IPS-NIHi7 (cell line): ENCODE measurements around the gene TPK1.
A peak's percentile ranks its signal among the peaks of the same experiment; 100 is the strongest.
"Not testable (repeated sequence)": the region's sequence is repeated elsewhere in the genome, so short reads cannot be mapped to it uniquely, and the experiment has no call there.

Source experiments
- DNase-seq: peaks from one replicate; pipeline ENCODE4 v3.0.0; 2012; ENCODE audit warnings: mixed read lengths; ENCODE audit errors: extremely low spot score

Gene TPK1

DNA sequence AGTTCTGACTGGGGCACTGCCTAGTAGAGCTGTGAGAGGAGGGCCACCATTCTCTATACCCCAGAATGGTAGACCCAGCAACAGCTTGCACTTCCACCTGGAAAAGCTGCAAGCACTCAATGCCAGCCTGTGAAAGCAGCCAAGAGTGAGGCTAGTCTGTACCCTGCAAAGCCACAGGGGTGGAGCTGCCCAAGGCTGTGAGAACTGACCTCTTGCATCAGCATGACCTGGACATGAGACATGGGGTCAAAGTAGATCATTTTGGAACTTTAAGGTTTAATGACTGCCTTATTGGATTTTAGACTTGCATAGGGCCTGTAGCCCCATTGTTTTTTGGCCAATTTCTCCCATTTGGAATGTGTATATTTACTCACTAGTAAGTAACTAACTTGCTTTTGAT is 206.3 kb downstream of the TPK1 start:
- DNase-seq, result no peak

DNA sequence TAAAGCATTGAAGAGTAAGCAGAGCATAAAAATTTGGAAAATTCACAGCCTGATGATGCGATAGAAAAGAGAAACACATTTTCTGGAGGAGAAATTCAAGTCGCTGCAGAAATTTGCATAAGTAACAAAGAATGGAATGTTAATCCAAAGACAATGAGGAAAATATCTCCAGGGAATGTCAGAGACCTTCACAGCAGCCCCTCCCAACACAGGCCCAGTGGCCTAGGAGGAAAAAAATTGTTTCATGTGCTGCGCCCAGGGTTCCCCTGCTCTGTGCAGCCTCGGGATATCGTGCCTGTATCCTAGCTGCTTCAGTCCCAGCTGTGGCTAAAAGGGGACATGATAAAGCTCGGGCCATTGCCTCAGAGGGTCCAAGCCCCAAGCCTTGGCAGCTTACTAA is 206.8 kb downstream of the TPK1 start:
- no peak for DNase-seq

DNA sequence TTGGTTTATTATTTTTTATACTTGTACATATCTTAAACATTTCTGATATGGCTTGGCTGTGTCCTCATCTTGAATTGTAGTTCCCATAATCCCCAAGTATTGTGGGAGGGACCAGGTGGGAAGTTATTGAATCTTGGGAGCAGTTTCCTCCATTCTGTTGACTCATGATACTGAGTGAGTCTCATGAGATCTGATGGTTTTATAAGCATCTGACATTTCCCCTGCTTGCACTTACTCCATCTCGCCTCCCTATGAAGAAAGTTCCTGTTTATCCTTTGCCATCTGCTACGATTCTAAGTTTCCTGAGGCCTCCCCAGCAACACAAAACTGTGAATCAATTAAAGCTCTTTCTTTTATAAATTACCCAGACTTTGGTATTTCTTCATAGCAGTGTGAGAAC is 207.7 kb downstream of the TPK1 start:
- DNase-seq, result no peak

DNA sequence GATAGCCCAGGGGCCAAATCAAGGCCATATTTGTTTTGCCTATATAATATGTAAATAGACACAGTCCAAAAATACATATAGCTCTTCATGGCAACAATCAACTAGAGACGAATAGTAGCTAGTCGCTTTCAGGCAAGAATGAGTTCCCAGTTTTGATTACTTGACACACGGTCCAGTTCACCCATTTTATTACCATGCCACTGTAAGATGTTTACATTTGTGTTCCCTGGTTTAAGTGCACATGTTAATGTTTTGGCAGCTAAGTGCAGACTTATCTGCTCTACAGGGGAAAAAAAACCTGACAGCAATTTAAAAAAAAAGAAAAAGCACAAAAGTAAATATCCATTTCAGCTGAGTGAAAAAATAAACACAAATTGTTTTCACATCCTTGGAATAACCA is 213.1 kb downstream of the TPK1 start:
- DNase-seq, result no peak

DNA sequence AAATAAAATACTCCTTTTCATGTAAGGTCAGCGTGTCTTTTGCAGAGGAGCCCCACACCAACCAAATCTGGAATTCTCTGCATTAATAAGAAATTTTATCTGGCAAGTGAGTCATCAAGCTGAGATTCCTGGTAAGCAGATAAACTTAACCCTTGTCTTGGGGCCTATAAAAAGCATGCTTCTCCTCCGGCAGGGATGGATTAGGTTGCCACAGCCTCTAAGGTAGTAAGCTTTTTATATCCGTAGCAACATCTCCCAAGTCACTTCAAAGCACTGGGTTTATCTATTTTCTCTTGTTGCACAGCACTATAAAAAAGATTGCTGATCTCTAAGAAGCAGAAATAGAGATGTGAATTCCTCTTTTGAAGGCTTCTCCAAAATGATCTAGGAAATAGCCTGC is 229.6 kb downstream of the TPK1 start:
- DNase-seq, result no peak

DNA sequence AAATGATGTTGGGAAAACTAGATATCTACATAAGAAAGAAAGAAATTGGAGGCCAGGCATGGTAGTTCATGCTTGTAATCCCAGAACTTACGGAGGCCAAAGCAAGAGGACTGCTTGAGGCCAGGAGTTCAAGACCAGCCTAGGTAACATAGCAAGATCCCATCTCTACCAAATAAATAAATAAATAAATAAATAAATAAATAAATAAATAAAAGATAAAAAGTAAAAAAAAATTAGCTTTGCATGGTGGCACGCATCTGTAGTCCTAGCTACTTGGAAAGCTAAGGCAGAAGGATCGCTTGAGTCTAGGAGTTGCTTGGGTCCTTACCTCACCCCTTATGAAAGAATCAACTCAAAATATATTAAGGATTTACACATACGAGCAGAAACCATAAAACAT is 238.9 kb downstream of the TPK1 start:
- no peak for DNase-seq

DNA sequence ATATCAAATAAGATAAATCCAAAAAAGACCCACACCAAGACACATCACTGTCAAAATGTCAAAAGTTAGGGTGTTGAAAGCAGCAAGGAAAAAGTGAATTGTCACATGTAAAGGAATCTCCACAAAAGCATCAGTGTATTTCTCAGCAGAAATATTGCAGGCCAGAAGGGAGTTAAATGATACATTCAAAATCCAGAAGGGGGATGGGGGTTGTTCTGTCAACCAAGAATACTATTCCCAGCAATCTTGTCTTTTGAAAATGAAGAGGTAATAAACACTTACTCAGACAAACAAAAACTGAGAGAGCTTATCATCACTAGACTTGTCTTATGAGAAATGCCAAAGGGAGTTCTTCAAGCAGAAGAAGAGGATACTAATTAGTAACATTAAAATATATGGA is 241.3 kb downstream of the TPK1 start:
- no peak for DNase-seq

DNA sequence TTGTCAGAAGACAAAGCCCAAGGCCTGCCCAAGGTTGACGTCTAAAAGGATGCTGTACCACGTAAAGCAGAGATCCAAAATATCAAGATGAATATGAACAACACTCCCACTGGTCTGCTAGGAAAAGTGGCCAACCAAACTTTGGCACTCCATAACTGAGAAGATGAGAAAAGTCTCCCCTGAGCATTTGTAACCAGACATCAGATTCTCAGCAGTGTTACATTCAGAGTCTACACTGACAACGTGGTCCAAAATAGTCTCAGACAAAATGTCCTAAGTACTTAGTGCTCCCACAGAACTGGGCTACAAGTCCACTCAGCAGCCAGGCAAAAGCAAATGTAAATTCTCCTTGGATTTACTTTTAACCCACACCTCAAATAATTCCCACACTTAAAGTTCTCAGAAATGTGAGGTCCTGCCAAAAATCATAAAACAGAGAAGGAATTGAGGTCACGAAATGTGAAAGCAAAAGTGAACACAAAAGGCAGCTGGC is 247.2 kb downstream of the TPK1 start:
- no peak for DNase-seq

DNA sequence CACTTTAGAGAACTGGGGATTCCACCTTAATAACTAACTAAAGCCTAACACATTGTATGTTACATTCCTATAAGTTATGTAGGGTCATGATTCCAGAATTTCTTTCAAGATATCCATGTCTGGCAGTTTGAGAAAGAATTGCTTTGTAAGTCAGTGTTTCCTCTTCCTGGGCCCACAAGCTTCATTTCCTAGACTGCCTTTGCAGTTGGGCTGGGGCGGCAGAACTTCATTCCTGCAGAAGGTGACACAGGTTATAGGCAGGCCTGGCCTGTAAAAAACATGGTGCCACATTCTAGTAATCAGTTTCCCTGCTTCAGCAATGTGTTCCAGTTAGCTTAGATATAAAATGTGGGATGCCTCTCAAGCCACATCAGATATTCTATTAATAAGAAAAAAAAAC is 248.2 kb downstream of the TPK1 start:
- DNase-seq, result no peak

DNA sequence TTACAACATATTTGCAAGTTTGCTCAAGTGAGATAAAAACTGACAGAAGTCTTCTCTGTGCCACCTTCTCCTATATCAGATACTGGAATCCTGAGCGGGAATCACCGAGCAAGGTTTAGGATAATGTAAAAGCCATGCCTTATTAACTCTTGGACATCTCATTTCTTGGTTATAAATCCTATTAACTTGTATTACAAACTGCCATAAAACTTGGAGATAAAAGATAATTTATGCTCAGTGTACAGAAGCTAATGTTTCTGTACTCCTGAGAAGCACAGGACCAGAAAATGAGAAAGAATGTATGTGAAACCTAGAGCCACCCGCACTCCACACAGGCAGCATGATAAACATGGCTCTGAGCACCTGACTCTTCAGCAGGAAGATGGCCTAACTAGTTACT is 251.1 kb downstream of the TPK1 start:
- DNase-seq, result no peak

DNA sequence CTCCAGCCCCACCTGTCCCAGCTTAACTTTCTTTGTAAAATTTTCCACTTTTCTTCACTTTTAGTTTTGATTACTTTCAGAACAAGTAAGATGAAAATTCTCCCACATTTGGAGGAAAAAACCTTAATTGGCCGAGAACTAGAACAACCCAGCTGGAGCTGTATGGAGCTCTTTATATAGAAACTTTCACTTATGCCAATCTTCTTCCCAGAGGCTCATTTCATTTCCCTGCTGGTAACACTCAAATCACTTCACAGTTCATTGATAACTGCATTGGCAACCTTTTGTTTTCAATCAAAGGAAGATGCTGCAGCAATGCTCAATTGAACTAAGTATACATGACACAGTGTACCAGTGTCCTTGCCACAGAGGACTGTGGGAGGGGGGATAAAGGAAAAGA is 256.2 kb downstream of the TPK1 start:
- DNase-seq, result no peak

DNA sequence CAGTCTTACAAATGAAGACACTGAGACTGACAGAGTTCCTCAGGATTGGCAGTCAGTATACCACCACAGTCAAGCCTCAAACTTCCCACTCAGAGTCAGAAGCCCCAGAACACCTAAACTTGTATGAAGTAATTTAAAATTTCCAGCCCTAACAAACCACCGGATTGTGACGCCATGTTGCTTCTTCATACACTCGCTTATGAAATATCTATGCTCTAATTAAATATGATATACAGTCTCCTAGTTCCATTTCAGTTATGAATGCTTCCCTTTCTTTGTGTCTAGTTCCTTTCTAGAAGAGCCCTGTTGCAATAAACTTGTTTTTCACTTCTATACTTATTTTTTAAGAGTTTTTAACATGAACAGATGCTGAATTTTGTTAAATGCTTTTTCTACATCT is 260.4 kb downstream of the TPK1 start:
- DNase-seq, result no peak

DNA sequence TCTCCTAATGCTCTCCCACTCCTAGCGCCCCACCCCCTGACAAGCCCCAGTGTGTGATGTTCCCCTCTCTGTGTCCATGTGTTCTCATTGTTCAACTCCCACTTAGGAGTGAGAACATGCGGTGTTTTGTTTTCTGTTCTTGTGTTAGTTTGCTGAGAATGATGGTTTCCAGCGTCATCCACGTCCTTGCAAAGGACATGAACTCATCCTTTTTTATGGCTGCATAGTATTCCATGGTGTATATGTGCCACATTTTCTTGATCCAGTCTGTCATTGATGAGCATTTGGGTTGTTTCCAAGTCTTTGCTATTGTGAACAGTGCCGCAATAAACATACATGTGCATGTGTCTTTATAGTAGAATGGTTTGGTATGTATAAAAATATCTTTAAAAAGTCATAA is 261.1 kb downstream of the TPK1 start:
- not testable (repeated sequence) for DNase-seq

DNA sequence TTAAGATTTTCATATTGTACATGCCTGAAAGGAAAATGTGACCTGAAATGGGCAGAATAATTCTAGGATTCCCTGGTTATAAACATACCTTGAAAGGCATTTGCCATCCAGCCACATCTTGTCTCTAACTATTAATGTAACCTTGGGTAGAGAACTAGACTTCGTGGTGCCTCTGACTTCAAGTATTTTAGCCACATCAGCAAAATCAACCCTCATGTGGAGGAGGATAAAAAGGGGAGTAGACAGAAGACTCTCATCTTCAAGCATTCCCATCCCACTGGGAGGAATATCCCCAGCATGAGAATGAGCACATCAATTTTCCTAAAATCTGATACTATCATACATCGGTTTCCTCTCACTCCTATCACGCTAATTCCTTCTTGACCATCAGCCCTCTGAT is 267.6 kb downstream of the TPK1 start:
- DNase-seq, result no peak

DNA sequence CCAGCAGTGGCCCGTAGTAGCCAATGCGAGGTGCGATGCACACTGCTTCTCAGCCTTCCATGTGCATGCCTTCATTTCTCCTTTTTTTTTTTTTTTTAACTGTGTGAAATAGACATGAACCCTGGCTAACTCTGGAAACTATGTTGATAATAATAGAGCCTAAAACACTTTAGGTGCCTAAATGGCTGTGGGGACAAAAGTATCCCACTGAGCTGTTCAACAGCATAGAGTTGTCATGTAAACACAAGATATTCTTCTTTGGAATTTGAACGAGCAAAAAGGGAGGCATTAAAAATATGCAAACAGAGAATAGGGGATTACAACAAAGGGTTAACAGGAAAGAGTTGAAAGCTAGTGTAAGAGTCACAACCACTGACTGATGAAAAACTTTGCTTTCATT is 270.3 kb downstream of the TPK1 start:
- no peak for DNase-seq

DNA sequence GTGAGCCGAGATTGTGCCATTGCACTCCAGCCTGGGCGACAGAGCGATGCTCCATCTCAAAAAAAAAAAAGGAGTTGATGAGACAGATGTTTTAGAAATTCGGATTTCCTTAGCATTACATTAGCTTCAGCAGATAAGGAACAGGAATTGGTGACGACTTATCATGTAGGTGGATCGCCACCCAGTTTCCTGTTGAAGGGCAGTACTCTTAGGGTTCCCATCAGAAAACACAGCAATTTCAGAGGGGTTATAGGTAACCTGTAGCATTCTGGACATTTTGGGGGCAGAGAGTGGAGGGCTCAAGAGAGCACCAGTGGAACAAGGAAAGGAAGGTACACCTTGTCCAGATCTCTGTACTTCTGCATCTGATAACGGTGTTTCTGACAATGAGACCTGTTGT is 286.0 kb downstream of the TPK1 start:
- no peak for DNase-seq

DNA sequence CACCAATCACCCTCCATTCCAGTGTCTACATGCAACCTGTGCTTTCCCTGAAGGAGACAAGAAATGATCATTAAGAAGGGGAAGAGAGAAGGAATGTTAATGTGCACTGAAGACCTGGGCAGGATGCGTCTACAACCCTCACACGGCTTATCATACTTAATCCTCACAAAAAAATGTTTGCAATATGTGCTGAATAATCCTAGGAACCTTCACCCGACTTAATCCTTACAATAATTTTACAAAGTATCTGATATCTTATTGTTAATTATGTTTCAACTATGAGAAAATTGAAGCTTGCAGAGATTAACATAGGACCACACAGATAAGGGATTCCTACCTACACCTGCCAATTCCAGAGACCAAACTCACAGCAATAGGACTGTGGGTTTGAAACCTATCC is 287.3 kb downstream of the TPK1 start:
- DNase-seq, result no peak

DNA sequence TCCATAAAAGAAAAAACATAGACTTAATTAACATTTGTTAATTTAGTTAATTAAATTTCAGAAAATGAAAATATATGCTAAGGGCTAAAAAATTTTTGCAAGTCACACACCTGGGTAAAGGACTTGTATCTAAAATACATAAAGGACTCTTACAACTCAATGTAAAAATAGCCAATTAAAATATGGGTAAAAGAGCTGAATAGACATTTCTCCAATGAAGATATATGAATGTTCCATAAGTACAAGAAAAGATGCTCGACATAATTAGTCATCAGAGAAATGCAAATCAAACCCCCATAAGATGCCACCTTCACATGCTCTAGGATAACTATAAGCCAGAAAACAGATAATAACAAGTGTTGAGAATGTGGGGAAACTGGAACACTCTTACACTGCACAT is 288.0 kb downstream of the TPK1 start:
- DNase-seq, result no peak

DNA sequence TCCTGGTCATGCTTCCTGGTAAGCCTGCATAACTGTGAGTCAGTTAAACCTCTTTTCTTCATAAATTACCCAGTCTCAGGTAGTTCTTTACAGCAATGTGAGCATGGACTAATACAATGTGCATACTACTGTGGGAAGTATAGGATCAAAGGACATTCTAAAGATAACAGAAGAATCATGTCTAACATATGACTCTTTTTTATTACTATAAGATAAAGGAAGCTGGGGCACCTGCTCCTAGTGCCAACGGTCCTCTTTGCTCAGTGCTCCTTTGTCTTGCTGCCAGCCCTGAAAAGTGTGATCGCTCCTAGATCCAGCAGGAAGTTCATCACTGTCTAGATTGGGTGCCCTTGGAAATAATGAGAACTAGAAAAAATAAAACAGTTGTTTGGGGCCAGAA is 289.1 kb downstream of the TPK1 start:
- DNase-seq, result no peak

DNA sequence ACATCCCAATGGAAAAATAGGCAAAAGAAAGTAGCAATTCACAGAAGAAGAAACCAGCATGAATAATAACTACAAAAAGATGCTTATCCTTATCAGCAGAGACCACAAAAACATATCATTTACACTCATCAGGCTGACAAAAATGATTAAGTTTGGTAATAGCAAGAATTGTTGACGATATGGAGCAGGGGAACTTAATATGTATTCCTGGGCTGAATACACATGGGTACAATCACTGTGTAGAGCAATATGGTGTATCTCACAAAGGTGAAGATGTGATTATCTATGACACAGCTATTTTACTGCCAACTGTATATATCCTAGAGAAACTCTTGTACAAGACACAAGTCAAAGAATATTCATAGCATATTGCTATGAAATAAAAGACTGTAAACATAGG is 290.5 kb downstream of the TPK1 start:
- no peak for DNase-seq

DNA sequence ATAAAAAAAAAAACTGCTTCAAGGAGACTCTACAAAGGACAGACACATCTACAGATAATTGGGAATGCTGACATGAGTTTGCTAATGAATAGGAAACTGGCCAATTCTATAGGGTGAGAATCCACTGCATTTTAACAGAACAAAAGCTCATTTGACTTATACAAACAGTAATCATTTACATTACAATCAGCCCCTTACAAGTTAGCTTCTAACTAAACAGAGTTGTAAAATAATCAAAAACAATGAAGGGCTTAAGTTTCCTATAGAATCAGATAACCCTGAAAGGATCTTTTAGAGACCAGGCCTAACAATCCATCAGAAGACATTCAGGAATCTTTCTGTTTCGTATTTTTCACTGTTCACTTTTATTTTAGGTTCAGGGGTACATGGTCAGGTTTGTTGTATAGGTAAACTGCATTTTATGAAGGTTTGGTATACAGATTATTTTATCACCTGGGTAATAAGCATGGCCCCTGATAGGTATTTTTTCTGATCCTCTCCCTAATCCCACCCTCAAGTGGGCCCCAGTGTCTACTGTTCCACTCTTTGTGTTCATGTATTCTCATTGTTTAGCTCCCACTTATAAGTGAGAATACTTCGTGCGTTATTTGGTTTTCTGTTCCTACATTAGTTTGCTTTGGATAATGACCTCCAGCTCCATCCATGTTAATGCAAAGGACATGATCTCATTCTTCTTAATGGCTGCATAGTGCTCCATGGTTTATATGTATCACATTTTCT is 301.0 kb downstream of the TPK1 start:
- DNase-seq, result peak; percentile 20

DNA sequence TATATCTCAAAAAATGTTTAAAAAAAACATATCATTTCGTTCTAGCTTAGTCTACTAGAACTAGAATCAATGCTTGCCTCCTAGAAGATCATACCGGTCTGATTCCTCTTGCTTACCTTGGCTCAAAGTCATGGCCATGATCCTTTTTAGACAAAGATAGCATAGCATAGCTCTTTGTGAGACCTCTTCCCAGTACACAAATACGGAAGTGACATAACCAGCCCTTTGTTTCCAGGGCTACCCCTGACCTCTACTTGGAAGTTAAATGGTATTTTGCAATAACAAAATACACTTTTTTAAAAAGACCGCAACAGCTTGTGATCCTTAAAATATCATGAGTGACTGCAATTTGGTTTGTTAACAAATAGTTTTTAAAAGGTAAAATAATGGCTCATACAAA is 301.7 kb downstream of the TPK1 start:
- DNase-seq, result no peak

DNA sequence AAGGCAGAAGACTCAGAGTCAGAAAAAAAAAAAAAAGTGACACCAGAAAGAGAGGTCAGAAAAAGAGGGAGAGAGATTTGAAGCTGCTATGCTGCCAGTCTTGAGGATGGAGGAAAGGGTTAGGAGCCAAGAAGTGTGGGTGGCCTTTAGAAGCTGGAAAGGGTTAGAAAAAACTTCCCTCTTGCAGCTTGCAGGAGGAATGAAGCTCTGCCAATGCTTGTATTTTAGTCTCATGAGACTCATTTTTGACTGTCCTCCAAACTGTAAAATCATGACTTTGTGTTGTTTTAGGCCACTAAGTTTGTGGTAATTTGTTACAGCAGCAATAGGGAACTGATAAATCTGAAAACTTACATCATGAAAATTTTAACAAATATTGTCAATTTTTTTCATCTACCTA is 304.7 kb downstream of the TPK1 start:
- DNase-seq, result no peak

DNA sequence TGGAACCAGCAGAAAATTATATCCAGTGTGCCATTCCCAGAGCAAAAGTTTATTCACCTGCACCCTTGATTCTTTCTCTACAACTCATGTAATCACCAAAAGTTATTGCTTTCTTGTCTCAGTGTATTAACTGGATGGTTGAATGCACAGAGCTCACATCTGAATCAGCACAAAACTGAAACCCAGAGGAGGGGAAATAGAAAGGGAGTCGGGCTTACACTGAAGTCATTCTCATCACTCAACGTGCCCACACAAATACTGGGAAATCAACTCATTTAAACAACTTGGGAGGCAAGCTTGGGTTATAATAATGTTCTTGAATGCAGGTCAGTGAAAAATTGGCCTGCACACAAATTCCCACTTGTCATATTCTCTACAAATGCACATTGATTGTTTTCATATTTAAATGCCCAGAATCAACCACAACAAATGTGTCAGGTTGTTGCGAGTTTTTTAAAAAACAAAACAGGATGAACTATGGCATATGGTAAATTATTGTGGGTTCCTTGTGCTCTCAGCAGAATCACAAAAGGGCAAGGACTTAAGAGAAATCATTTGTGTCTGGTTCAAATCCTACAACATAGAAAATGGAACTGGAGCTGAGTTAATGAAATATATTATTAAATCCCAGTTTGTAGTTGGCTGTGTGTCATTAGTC is 306.5 kb downstream of the TPK1 start:
- DNase-seq, result no peak
